Keratinocyte (primary cell): ENCODE results near the gene APC. TPM values are rescaled to one million over a fixed set of nuclear protein-coding genes. Genes with fewer than 3 reads are reported as not detected.

Experiments used
- DNase-seq: peaks from one replicate; pipeline ENCODE4 v3.0.0-alpha.2; 2011; ENCODE audit warnings: low read depth, missing footprints, low spot score
- FAIRE-seq: peaks from 2 replicates; lab custom pipeline; 2011; peaks lifted over from hg19 to GRCh38; lab: Jason Lieb, UNC
- H2AFZ ChIP-seq: 2 replicates; pipeline ENCODE4 v1.6.0; 2012; ENCODE audit warnings: low read length, control low read depth, inconsistent platforms; ENCODE audit not compliant: control insufficient read depth
- H3K27ac ChIP-seq: 2 replicates; pipeline ENCODE4 v1.5.1; 2011; ENCODE audit warnings: low read length; ENCODE audit not compliant: control insufficient read depth, insufficient read depth
- H3K27me3 ChIP-seq: 3 replicates; pipeline ENCODE4 v1.6.0; 2011; ENCODE audit warnings: low read length; ENCODE audit not compliant: control insufficient read depth, insufficient read depth; ENCODE audit errors: extremely low read depth
- H3K36me3 ChIP-seq, 2 experiments: 2 replicates in 1 of 2; 3 replicates in 1 of 2; pipeline ENCODE4 v1.5.1; 2011; ENCODE audit warnings: low read length in 2 of 2, mild to moderate bottlenecking in 1 of 2; ENCODE audit not compliant: control insufficient read depth in 2 of 2, insufficient read depth in 2 of 2; ENCODE audit errors: extremely low read depth in 1 of 2
- H3K4me1 ChIP-seq: 3 replicates; pipeline ENCODE4 v1.5.1; 2011; ENCODE audit warnings: low read length; ENCODE audit not compliant: control insufficient read depth, insufficient read depth; ENCODE audit errors: extremely low read depth
- H3K4me2 ChIP-seq: 3 replicates; pipeline ENCODE4 v1.6.0; 2011; ENCODE audit warnings: low read depth, low read length; ENCODE audit not compliant: control insufficient read depth, insufficient read depth; ENCODE audit errors: extremely low read depth
- H3K4me3 ChIP-seq, 3 experiments: fragments of 200-600 bp in 1 of 3; sonication (generic) in 1 of 3; 2 replicates in 2 of 3; 3 replicates in 1 of 3; pipeline ENCODE4 v1.5.1; 2011 to 2016; ENCODE audit warnings: low read length in 3 of 3, mild to moderate bottlenecking in 3 of 3, control low read depth in 2 of 3, inconsistent platforms in 1 of 3, low read depth in 1 of 3, mixed read lengths in 1 of 3, mixed run types in 1 of 3, moderate library complexity in 1 of 3; ENCODE audit not compliant: control insufficient read depth in 2 of 3, insufficient read depth in 2 of 3; ENCODE audit errors: extremely low read depth in 1 of 3
- H3K79me2 ChIP-seq: 2 replicates; pipeline ENCODE4 v1.6.0; 2012; ENCODE audit warnings: low read length; ENCODE audit not compliant: control insufficient read depth, insufficient read depth
- H3K9ac ChIP-seq: 3 replicates; pipeline ENCODE4 v1.6.0; 2011; ENCODE audit warnings: low read length; ENCODE audit not compliant: control insufficient read depth, insufficient read depth; ENCODE audit errors: extremely low read depth
- H3K9me1 ChIP-seq: 3 replicates; pipeline ENCODE4 v1.6.0; 2011; ENCODE audit warnings: low read length; ENCODE audit not compliant: control insufficient read depth, insufficient read depth; ENCODE audit errors: extremely low read depth
- H3K9me3 ChIP-seq: 2 replicates; pipeline ENCODE4 v1.5.1; 2012; ENCODE audit warnings: low read depth, low read length; ENCODE audit not compliant: control insufficient read depth
- H4K20me1 ChIP-seq: 3 replicates; pipeline ENCODE4 v1.6.0; 2011; ENCODE audit warnings: low read length; ENCODE audit not compliant: control insufficient read depth, insufficient read depth; ENCODE audit errors: extremely low read depth
- CTCF ChIP-seq, 3 experiments: IDR thresholded peaks in 1 of 3; conservative IDR thresholded peaks in 1 of 3; optimal IDR thresholded peaks in 1 of 3; 2 replicates in 2 of 3; 3 replicates in 1 of 3; pipeline versions ENCODE3 to v1.5.1; 2011; ENCODE audit warnings: low read length in 3 of 3, mild to moderate bottlenecking in 3 of 3, moderate library complexity in 2 of 3, control low read depth in 1 of 3, inconsistent platforms in 1 of 3; ENCODE audit not compliant: insufficient read depth in 2 of 3; ENCODE audit errors: extremely low read depth in 1 of 3
- EZH2 ChIP-seq: IDR thresholded peaks from one replicate; pipeline ENCODE4 v1.6.1; 2012; ENCODE audit warnings: inconsistent platforms, mild to moderate bottlenecking, low read length, moderate library complexity
- dilution Hi-C: fragments of 300-500 bp; cut with MboI; formaldehyde crosslinking; loops from one replicate; pipeline ENCODE4 v1.7.0; 2020; ENCODE audit warnings: low sequenced_read_pairs; ENCODE audit not compliant: extremely low pct_ligation_motif_present
- polyA plus RNA-seq, 5 experiments: library from polyadenylated mRNA; depleted of rRNA in 3 of 5; stranded (reverse) in 3 of 5; stranded (forward) in 1 of 5; unstranded in 1 of 5; fragments of >200 nt; gene quantifications; 1 replicate in 1 of 5; 2 replicates in 3 of 5; 3 replicates in 1 of 5; pipeline versions ENCODE4 v1.2.1 to v1.2.3, GENCODE V29; 2011 to 2012; ENCODE audit warnings: missing spikeins in 2 of 5, low read depth in 1 of 5, low replicate concordance in 1 of 5

APC gene
- polyA plus RNA-seq, 1 donor (not counting 4 experiments of a cell fraction or from before 2014, with no cell fraction given): 16.5 TPM

- Histone ChIP-seq H3K4me3 (no peak overlapping the region), H2AFZ (no peak overlapping the region), H3K79me2 (peaks cover 29% of the 10 kb centered on the region), H3K9me1 (no peaks in the 10 kb centered on the region), H3K27me3 (no peaks in the 10 kb centered on the region), H3K4me1 (peaks cover 9% of the 10 kb centered on the region), H4K20me1 (no peaks in the 10 kb centered on the region), H3K9ac (no peak overlapping the region), H3K27ac (no peak overlapping the region), H3K36me3 (no peaks in the 10 kb centered on the region), H3K4me2 (no peak overlapping the region), H3K9me3 (no peaks in the 10 kb centered on the region)
- dilution Hi-C loops: no loop called here
- TF ChIP-seq EZH2 (no peak), CTCF (optimal IDR thresholded peaks at IDR 0.05 in 1 of 3, IDR thresholded peaks at IDR 0.05 in 1 of 3, conservative IDR thresholded peaks at IDR 0.05 in 1 of 3; ENCODE audit: extremely low read depth in 1 of 3, insufficient read depth in 2 of 3, low read length in 3 of 3) (no peak)
- DNase-seq: no peak
- no peak for FAIRE-seq
Observed at GRCh38 chr5:112742424-112742823, 4.7 kb downstream of the APC start.

GRCh38 chr5:112743631-112744030 is 5.9 kb downstream of the APC start:
- no peak overlapping the region for H3K9ac ChIP-seq
- no peak for FAIRE-seq
- H3K9me3 ChIP-seq: no peaks in the 10 kb centered on the region
- DNase-seq: no peak
- H3K4me2 ChIP-seq: no peak overlapping the region
- no peak overlapping the region for H2AFZ ChIP-seq
- dilution Hi-C loops: no loop called here
- no peak overlapping the region for H3K4me3 ChIP-seq
- H4K20me1 ChIP-seq: no peaks in the 10 kb centered on the region
- no peaks in the 10 kb centered on the region for H3K27me3 ChIP-seq
- no peaks in the 10 kb centered on the region for H3K9me1 ChIP-seq
- H3K79me2 ChIP-seq: peaks cover 22% of the 10 kb centered on the region
- no peaks in the 10 kb centered on the region for H3K36me3 ChIP-seq
- peaks cover 3% of the 10 kb centered on the region for H3K4me1 ChIP-seq
- no peak overlapping the region for H3K27ac ChIP-seq
- TF ChIP-seq CTCF (optimal IDR thresholded peaks at IDR 0.05 in 1 of 3, IDR thresholded peaks at IDR 0.05 in 1 of 3, conservative IDR thresholded peaks at IDR 0.05 in 1 of 3; ENCODE audit: extremely low read depth in 1 of 3, insufficient read depth in 2 of 3, low read length in 3 of 3): no peak
- no peak for TF ChIP-seq EZH2
